ENCODE measurements around the gene ARL15.

The ARL15 gene

DNA sequence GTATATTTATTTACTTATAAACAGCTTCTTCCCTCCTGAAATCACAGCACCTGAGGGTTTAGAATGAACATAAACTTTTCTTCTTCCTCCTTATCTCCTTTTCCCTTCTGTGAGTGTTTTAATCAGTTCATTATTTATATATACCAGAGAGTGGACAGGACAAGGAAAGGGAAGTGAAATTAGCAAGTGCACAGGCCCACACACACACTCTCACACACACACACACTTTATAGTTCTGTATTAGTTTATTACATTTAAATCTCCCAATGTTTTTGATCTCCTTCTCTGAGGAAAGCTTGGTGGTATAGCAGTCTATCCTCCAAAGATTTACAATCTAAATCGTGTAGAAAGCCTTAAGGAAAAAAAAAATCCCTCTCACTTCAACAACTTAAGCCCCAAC, 396.4 kb downstream of the ARL15 start:
- Histone ChIP-seq H3K27me3 (no peaks in the 10 kb centered on the region), H3K4me3 (ENCODE audit: low read depth in 1 of 2, low read length in 1 of 2) (no peak overlapping the region), H3K36me3 (no peaks in the 10 kb centered on the region), H3K27ac (no peak overlapping the region), H3K9me3 (no peaks in the 10 kb centered on the region), H3K4me1 (ENCODE audit: control insufficient read depth in 1 of 2, insufficient read depth in 1 of 2, low read depth in 1 of 2, low read length in 1 of 2) (no peaks in the 10 kb centered on the region)
- TF ChIP-seq, protein P1, sequence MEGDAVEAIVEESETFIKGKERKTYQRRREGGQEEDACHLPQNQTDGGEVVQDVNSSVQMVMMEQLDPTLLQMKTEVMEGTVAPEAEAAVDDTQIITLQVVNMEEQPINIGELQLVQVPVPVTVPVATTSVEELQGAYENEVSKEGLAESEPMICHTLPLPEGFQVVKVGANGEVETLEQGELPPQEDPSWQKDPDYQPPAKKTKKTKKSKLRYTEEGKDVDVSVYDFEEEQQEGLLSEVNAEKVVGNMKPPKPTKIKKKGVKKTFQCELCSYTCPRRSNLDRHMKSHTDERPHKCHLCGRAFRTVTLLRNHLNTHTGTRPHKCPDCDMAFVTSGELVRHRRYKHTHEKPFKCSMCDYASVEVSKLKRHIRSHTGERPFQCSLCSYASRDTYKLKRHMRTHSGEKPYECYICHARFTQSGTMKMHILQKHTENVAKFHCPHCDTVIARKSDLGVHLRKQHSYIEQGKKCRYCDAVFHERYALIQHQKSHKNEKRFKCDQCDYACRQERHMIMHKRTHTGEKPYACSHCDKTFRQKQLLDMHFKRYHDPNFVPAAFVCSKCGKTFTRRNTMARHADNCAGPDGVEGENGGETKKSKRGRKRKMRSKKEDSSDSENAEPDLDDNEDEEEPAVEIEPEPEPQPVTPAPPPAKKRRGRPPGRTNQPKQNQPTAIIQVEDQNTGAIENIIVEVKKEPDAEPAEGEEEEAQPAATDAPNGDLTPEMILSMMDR (IDR thresholded peaks at IDR 0.05): no peak

DNA sequence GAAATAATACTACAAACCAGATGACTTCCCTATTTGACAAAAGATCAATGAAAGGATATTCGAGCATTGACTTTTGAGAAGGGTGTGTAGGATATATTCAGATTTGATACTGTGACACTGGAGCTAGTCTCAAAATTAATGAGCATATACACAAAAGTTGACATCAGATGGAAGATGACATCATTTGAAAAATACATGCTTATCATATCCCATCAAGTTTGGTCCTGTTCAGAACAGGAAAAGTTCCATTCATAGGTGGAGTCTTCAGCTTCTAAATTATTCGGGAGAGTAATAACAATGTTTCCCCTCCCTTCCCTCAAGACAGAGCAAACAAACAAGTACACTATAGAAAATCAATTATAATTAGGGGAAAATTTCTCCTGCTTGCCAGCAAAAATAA, 401.6 kb downstream of the ARL15 start:
- H3K27me3 ChIP-seq: no peaks in the 10 kb centered on the region
- H3K36me3 ChIP-seq: no peaks in the 10 kb centered on the region
- H3K27ac ChIP-seq: no peak overlapping the region
- TF ChIP-seq, protein P1 (IDR thresholded peaks at IDR 0.05): no peak
- no peak overlapping the region for H3K4me3 ChIP-seq (ENCODE audit: low read depth in 1 of 2, low read length in 1 of 2)
- no peaks in the 10 kb centered on the region for H3K4me1 ChIP-seq (ENCODE audit: control insufficient read depth in 1 of 2, insufficient read depth in 1 of 2, low read depth in 1 of 2, low read length in 1 of 2)
- no peaks in the 10 kb centered on the region for H3K9me3 ChIP-seq

DNA sequence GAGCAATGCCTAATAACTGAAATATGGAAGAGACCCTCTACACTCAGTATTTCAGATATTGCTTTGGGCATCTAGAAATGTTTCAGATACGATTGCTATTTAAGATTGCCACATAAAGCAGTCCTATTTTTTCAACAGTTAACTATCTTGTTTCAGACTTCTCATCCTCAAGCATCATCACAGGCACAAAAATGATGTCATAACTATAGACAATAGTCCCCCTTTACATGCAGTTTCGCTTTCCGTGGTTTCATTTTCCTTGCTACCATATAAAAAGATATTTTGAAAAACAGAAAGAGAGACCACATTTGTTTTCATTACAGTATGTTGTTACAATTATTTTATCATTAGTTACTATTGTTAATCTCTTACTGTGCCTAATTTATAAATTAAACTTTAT, 402.5 kb downstream of the ARL15 start:
- Histone ChIP-seq H3K36me3 (no peaks in the 10 kb centered on the region), H3K9me3 (no peaks in the 10 kb centered on the region)
- TF ChIP-seq, protein P1 (IDR thresholded peaks at IDR 0.05): no peak

DNA sequence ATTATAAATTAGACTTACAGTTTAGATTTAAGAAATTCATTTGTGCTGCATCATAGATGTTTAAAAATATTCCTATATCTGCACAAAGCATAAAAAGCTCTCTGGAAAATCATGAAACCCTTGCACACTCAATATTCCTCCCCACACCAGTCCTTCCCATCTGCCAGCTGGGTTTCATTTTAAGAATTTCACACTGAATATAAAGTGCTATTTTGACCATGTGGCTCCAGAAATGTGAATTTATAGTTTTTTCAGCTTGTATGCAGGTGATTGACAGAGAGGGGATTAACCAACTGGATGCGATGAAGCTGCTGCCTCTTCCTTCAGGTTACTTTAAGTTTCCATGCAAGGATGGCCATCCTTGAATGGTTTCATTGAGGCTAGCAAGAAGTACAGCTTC, 403.6 kb downstream of the ARL15 start:
- no peaks in the 10 kb centered on the region for H3K4me1 ChIP-seq (ENCODE audit: control insufficient read depth in 1 of 2, insufficient read depth in 1 of 2, low read depth in 1 of 2, low read length in 1 of 2)
- TF ChIP-seq, protein P1 (IDR thresholded peaks at IDR 0.05): no peak

More for the DNA sequence above, 402.5 kb downstream of the ARL15 start:
- no peaks in the 10 kb centered on the region for H3K4me1 ChIP-seq (ENCODE audit: control insufficient read depth in 1 of 2, insufficient read depth in 1 of 2, low read depth in 1 of 2, low read length in 1 of 2)
- no peak overlapping the region for H3K27ac ChIP-seq
- H3K4me3 ChIP-seq (ENCODE audit: low read depth in 1 of 2, low read length in 1 of 2): no peak overlapping the region
- no peaks in the 10 kb centered on the region for H3K27me3 ChIP-seq

DNA sequence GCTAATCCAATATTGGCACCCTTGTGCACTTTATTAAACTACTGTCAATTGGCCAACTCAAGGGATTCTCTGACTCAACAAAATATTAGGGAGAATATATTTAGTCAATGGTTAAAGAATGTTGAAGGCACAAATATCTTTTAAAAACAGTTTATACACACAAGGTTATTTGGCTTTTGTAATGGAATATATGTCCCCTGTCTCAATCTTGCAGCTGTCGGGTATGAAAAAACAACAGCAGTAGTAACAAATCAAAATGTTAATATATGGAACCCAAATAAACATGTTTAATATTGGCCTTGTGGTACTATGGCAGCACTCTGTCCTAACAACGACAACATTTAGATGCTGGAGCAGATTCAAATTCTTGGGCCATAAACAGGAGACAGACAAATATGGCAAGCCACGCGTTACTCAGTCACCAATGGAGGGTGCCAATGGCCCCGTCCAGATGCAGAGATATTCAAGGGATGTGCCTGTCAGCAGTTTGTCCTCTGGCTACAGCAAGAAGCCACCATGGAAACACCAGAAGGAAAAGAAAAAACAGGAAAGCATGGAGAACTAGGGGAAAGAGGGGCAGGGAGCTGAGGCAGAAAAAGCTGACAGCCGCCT, 408.0 kb downstream of the ARL15 start:
- Histone ChIP-seq H3K4me3 (ENCODE audit: low read depth in 1 of 2, low read length in 1 of 2) (no peak overlapping the region), H3K27ac (no peak overlapping the region), H3K36me3 (no peaks in the 10 kb centered on the region), H3K9me3 (no peaks in the 10 kb centered on the region), H3K4me1 (ENCODE audit: control insufficient read depth in 1 of 2, insufficient read depth in 1 of 2, low read depth in 1 of 2, low read length in 1 of 2) (no peaks in the 10 kb centered on the region), H3K27me3 (no peaks in the 10 kb centered on the region)
- TF ChIP-seq, protein P1 (IDR thresholded peaks at IDR 0.05): no peak

More for the DNA sequence above, 403.6 kb downstream of the ARL15 start:
- Histone ChIP-seq H3K27ac (no peak overlapping the region), H3K36me3 (no peaks in the 10 kb centered on the region), H3K27me3 (no peaks in the 10 kb centered on the region), H3K9me3 (no peaks in the 10 kb centered on the region), H3K4me3 (ENCODE audit: low read depth in 1 of 2, low read length in 1 of 2) (no peak overlapping the region)

All from neutrophil (primary cell).